RPMI8226 (cell line): ENCODE results near the gene ARHGEF40.

ENCODE experiments used
- DNase-seq: peaks from one replicate; pipeline ENCODE4 v3.0.0-alpha.2; 2015

The ARHGEF40 gene

DNA sequence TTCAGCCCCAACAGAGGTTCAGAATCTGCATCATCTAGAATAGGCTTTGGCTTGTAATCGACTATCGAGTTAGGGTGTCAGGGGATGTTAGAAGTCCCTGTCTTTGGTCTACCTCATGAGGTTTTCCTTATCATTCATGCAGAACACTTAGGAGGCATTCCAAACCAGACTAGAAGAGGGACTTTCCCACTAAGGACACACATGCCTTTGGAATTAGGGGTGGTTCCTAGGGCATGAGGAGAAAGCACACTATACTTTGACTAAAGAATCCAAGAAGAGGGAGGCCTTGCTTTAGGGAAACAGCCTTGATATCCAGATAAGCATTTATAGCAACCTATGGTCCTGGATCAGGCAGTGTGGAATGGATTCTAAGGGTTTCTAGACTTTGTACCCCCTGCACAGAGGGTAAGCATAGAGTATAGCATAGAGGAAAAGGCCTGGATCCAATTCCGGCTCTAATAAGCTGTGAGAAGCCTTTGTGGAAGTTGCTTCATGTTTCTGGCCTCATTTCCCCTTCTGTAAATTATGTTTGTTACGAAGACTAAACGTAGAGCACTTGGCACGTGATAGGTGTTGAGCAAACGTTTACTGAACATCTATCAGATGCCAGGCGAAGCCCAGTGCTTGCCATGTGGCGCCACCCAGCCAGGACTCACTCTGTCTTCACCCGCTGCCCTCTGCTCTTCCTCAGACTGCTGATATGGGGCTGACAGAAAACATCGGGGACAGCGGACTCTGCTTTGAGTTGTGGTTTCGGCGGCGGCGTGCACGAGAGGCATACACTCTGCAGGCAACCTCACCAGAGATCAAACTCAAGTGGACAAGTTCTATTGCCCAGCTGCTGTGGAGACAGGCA lies 15.1 kb downstream of the ARHGEF40 start:
- no peak for DNase-seq

DNA sequence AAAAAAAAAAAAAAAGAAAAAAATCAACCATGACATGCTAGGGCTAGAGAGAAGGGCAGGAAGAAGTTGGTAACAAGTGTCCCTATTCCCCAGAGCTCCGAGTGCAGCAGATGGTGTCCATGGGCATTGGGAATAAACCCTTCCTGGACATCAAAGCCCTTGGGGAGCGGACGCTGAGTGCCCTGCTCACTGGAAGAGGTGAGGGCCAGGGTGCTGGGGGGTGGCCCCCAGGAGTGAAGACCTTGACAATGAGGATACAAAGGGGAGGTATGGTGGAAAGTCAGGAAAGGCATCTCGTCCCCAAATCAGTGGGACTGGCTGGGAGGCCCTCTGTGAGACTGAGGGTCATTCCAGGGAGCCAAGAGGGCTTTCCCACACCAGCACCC lies 16.8 kb downstream of the ARHGEF40 start:
- DNase-seq = no peak

DNA sequence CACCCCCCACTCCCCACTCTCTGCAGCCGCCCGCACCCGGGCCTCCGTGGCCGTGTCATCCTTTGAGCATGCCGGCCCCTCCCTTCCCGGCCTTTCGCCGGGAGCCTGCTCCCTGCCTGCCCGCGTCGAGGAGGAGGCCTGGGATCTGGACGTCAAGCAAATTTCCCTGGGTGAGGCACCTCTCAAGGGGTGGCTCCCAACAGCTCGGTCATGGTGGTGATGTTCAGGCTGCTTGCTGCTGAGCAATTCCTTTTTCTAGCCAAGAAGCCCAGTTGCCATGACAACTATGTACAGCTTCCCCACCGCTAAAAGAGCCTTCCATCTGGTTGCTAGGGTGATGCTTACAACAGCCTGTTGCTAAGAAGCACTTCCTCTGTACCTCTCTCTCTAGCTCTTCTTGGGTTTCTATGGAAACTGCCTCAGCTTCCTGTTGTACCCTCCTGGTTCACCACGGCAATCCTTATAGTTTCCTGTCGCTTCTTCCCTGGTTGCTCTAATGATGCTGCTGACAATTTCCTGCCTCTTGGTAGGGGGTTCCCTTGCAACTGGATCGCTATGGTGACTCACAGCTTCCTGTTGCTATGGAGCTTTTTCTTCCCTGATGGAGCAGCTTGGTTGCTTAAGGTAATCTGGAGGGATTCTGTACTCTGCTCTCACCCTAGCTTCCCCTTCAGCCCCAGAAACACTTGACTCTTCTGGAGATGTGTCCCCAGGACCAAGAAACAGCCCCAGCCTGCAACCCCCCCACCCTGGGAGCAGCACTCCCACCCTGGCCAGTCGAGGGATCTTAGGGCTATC lies 17.4 kb downstream of the ARHGEF40 start:
- DNase-seq = peak; percentile 51

DNA sequence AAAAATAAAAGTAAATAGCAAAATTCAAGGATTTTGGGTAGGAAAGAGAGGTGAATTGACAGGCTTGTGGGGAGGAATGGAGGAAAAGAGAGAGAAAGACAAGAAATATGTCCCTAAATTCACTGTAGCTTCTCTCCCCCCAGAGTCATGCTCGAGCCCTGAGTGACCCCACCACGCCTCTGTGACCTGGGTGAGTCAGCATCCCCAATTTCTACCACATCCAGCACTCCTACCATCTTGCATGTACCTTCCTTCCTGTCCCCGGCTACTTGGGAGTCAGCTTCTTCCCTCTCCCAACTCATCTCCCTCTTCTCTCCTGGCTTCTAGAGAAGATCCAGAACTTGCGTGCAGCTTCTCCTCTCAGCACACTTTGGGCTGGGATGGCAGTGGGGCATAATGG lies 18.6 kb downstream of the ARHGEF40 start:
- no peak for DNase-seq

DNA sequence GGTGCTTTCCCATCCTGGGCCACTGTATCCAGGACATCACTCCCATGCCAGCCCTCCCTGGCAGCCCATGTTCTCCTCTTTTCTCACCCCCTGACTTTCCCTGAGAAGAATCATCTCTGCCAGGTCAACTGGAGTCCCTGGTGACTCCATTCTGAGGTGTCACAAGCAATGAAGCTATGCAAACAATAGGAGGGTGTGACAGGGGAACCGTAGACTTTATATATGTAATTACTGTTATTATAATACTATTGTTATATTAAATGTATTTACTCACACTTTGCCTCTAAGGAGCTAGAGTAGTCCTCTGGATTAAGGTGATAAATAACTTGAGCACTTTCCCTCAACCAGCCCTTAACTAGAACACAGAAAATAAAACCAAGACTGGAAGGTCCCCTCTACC lies 19.2 kb downstream of the ARHGEF40 start:
- no peak for DNase-seq

DNA sequence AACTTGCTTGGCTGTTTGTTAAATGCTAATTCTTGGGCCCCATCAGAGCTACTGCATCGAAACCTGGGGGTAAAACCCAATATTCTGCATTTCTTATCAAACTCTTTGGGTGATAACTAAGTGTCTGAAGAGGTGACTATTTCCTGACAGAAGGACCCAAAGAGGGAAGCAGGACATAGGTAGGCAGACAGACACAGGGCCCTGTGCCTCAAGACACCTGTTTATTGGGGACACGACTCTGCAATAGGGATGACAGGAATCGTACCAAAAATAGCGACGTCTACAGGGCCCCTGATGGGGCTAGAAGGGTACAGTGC lies 19.7 kb downstream of the ARHGEF40 start:
- no peak for DNase-seq

DNA sequence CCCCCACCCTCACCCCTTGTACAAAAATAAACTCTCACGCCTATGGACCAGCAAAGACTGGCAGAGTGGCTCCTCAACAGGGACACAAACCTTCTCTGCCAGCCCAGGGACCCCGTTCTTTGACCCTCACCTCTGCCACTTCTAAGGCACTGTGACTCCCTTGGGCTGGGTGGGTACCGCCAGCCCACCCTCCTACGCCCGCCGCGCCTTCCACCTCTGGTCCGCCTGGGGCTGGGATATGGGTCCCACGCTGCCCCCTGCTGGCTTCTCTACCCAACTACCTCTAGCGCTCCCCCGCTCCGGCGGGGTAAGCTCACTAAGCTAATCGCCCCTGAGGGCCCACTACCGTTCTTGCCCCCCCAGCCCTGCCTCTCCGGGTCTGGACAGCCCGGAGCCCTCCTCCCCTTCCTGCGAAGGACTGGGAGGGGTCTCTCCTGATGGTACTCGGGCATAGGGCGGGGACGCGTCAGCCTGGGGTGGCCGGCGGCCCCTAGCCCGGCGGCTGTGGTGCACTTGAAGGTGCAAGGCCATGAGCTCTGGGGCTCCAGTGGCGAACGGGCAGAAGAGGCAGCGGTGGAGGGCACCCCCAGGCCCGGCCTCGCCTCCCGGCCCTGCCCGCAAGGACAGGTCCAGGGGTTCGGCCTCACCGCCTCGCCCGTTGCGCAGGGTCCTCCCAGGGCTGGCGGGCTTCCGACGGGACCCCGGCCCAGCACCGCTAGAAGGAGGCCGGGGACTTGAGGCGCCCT lies 20.3 kb downstream of the ARHGEF40 start:
- DNase-seq = no peak

DNA sequence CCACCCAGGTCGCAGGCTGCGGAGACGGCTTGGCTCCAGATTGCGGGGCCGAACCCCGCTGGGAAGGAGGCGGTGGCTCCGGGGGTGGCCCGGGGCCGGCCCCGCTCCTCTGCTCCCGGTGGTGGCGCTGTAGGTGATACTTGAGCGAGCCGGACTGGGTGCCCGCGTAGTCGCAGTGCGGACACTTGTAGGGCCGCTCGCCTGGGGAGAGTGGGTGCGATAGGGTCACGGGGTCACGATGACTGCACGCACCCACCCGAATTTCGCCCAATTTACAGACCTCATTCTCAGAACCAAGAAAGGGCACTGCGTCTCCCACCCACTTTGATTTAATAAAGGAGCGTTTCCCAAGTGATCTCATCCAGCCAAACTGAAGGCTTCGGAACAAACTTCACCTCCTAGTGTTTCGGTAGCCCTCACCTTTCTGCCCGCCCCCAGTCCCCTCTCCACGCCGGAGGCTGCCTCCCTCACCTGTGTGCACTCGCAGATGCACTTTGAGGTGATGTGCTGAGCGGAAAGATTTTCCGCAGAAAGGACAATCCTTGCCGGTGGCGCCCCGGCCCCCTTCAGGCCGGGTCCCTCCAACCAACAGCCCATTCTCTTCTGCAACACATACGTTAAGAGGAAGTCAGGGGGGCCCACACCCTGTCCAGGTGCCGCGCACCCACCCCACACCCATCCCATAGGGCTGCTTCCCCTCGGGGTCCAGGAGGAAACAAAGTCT lies 21.0 kb downstream of the ARHGEF40 start:
- no peak for DNase-seq

DNA sequence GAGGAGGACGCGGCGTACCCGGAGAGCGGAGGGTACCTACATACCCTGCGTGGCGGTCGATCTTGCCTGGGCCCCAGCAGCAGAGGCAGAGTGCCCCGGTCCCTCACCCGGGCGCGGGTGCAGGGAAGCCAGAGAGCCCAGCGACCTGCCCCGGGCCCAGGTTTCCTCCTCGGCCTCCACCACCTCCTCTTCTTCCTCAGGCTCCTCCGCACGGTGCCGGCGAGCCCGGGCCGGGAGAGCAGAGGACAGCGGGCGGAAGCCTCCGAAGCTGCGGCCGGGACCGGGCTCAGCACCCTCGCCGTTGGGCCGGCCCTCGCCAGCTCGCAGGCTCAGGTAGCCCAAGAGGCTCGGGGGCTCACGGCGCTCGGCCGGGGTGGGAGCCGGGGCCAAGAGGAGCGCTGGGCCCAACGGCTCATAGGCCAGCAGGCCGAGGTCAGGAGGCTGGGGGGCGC lies 21.7 kb downstream of the ARHGEF40 start:
- no peak for DNase-seq

DNA sequence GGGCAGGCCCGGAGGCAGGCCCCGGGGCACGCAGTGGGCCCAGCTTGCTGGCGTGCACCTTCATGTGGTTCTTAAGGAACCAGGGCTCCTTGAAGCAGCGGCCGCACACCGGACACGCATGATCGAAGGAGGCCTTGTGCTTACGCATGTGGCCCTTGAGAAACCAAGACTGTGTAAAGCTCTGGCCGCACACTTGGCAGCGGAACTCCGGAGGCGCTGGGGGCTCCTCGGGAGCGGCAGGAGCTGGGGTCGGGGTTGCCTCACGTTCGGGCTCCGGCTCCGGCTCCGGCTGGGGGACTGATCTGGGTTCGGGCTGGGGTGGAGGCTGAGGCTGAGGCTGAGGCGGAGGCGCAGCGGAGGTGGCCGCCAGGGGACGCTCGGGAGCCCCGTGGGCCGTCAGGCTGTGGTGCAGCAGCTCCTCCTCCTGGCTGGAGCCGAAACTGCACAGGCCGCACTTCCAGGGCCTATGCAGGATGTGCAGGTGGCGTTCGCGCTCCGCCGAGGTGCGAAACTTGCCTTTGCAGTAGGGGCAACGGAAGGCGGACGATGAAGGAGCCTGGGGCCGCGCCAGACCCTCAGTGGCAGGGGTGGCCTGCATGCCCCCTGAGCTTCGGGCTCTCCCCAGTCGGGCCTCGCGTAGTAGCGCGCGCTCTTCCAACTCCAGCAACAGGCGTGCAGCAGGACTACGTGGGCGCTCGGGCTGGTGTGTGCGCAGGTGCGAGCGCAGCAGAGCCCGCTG lies 22.3 kb downstream of the ARHGEF40 start:
- DNase-seq = peak; percentile 82

DNA sequence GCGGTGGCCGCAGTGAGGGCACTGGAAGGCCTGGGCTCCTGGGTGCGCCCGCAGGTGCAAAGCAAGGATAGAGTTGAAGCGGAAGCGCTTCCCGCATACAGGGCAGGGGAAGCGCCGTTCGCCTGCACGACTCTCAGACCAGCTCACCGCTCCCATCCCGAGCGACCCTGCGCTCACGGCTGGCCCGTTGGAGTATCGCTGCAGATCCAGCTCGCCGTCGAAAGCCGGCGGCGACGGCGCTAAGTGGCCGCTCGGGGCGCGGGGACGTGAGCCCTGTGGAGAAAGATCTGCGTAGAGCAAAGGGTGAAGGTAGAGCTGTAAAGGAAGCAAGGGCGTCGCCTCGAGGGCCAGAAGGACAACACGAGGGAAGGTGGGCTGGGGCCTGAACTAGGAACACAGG lies 22.9 kb downstream of the ARHGEF40 start:
- DNase-seq = no peak

DNA sequence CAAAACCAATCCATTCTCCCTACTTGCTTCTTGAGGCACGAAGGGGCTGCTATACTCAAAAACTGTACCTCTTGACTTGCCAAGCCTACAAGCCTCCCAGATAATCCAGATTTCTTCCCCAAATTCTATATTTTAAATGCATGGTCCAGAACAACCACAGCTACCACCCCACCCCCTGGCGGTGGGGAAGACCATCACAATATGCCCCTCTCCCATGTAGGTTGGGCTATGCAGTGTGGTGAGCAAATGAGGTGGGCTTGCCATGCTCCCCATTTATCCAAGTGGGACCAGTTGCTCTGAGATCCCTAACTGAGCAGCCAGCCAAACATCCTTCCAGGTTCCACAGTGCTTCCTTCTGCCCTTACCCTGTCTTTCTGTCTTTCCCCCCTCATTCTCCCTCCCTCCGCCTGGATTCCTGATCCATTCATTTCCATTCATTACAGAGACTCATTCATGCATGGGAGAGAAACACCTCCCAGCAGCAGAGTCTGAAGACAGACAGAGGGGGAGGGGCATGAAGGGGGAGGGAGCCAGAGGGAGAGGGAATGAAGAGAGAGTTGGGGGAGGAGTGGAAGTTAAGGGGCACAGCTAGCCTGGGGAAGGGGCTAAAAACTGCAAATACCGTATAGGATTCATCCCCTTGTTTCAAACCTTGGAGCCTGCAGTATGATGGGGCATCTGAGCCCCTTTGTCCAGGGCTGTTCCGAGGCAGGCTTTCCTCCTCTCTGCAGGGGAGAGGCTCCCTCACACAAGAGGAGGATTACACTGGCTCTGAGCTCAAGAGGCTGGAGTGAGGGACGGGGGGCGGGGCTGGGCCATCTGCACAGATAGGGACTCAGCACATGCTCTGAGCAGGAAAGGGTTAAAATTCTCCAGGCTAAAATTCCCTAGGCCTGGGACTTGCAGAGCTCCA lies 23.9 kb downstream of the ARHGEF40 start:
- DNase-seq = no peak

DNA sequence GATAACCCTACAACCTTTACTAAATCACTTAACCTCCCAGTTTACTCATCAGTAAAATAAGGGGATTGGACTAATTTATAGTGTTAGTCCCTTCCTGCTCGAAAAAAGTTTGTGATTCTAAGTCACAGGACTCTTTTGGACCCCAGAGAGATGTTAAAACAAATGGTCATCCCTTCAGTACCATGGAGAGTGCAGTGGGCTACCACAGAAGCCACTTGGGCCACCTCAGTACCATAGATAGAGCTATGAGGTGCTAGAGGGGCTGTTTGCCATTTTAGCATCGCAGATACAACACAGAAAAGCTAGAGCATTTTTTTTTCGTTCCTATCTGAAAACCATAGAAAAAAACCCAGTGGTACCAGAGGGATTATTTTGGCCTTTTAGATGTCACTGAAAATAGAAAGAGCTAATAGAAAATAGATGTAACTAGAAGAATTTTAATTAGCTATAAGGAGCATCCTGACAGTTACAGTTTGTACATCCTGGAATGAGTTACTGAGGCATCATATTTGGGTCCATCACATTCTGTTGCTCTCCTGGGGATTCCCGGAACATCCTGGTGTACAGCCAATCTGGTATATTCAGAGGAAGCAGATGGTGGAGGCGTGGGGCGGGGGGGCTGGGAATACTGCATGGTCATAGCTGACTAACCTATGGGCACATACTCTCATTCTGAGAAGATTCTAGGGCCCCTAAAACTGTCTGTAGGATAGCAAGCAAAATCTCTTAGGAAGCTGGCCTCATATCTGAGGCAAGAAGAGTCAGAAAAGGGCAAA lies 25.5 kb downstream of the ARHGEF40 start:
- DNase-seq = no peak

DNA sequence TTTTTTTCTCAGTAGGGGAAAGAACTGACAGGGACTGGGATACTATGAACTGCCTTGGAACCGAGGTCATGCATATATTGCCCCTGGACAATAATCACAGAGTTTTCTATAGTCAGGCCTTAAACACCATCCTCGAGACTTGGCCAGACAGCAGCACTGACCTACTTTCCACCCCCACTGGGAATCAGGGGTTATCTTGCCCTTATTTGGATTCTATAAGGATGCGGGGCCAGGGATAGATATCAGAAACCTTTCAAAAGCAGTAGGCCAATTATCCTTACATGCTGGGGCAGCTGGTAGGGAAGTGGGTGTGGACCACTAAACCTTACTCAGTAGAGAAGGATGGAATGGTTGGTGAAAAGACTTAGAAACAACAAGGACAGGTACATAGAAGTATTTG lies 26.3 kb downstream of the ARHGEF40 start:
- DNase-seq = no peak

DNA sequence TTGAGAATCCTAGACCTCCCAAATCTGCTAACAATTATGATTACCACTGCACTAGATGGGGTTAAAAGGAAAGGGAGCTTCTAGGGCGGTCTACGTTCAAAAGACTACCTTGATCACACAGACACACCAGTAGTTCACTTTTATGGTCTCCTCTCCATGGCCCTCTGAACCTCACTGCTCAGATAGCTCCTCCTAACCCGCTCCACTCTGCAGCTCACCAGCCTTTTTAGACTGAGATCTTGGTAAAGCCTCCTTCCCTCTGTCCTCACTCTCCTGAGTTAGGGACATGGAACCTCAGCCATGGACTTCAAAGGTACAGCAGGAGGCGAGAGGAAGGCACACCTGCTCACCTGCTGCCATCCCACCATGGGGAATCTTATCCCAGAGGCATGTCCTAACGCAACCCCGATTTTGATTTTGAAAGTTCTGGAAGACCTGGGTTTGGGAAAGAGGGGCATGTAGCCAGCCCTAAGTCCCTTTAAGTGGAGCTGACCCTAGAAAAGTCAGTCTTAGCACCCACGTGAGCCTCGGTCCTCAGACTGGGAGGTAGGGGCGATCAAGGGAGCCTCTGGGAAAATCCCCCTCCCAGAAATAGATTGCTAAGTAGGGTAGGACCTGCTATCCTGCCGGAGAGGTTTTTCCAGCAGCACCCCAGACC lies 27.0 kb downstream of the ARHGEF40 start:
- no peak for DNase-seq

DNA sequence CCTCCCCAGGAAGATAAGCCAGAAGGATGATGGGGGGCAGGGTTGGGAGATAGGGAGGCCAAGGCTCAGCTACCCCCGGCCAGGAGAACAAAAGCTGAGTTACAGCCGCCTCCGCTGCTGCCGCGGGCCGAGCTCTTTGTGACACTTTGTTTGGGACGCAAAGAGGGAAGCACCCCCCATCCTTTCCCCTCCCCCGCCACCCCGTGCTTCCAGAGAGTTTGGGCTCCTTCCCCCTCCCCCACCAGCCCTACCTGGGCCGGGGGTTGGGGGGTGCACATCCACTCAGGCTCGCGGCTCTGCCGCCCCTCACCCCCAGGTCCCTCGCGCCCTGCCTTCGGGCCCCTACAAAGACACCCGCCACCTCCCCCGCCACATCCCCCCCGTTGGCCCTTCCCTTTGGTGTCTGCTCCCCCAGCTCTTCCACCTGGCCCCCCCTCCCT lies 27.6 kb downstream of the ARHGEF40 start:
- no peak for DNase-seq

DNA sequence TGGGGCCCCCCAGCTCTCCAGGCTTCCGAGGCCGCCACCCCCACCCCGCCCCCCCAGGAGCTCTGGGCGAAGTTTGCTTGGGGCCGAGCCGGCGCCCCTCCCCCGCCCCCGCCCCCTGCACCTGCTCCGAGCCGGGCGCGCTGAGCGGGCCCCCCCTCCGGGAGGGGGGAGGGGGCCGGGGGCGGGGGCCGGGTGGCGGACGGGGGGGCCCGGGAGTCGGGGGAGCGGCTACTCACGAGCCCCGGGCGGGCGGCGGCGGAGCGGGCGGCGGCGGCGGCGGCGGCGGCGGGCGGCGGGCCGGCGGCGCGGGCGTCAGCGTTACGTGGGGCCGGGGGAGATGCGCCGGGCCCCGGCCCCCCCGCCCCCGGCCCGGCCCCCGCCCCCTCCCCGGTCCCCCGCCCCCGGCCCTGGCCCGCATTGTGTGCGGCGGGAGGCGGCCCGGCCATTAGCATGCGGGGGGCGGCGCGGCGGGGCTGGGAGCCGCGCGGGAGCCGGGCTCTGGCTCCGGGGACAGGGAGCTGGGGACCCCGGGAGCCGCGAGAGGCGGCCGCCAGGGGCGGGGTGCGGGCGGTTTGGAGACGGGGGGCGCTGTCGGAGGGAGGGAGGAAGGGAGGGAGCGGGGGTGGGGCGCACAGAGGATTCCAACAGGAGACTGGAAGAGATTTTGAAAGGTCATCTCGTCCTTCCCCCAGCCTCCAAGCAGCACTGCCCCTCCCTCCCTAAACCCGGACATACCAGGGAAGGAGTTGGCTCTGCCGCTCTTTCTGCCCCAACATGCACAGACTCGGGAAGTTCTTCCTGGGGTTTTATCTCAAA lies 28.2 kb downstream of the ARHGEF40 start, which contains the start of gene ZNF219:
TSS of gene ZNF219 (minus strand) at position 580 of the 816 bp plus-strand sequence. CDS start 5,064 bp downstream, outside the sequence.
- DNase-seq = no peak

DNA sequence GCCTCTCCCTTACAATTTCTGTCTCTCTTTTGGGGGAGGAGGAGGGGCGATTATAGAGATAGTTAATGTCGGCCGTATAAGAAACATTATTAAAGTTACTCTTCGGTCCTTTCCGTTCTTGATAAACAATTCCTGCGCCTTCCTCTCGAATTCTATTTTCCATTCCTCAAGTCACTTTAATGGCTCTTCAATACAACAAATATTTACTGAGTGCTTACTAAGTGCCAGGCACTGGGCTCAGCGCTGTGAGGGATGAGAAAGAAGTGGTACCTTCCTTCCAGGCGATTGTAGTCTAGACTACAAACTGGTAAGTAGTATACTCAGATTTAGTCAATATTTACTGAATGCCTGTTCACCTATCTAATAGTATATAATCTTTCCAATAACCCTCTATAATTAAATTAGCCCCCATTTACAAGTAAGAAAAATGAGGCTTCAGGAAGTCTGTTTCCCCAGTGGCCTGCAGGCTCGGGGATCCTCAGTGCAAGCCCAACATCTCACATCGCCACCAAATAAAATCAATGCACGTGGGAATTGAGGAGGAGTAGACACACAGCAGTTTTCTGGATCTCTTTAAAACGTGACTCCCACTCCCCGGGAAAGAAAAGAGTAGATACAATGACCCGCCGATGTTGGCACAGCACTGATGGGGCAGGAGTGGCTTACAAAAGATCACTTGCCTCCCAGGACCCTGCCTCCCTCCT lies 28.9 kb downstream of the ARHGEF40 start:
- DNase-seq = no peak
